HG03571 (cell line): ENCODE measurements around the gene GSPT1.
"Not testable (repeated sequence)": the region's sequence is repeated elsewhere in the genome, so short reads cannot be mapped to it uniquely, and the experiment has no call there.

Experiments used
- ATAC-seq: cut with Tn5 transposase; IDR thresholded peaks from one replicate; pipeline ENCODE4 v1.9.1; 2021; ENCODE audit not compliant: unreplicated experiment

GSPT1 gene

DNA sequence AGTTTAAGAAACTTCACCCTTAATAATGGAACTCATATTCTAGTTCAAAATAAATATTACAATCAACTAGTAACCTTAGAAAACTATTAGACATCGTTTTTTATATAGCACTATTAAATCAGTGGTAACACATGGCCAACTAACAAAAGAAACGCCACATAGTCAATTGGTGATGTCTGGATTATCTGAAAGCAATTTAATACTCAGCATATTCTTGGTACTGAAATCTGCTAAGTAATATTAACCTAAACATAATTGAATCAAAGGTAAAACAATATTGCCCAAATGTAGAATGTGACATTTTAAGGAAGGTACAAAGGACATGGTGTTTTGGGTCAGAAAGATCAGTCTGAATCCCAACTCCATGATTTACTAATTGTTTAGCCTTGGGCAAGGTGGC is 53.3 kb downstream of the GSPT1 start:
- no peak for ATAC-seq

DNA sequence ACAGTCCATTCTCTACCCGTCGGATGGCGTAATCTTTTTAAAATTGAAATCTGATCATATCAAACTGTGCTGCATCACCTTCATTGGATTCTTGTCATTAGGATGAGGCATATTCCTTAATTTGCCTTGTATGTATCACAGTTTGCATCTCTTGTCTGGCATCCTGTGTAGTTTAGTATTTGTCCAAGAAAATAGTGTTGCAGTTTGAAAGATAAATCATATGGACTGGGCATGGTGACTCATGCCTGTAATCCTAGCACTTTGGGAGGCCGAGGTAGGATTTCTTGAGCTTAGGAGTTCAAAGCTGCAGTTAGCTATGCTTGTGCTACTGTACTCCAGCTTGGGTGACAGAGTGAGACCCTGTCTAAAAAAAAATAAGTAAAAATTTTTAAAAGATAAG is 58.6 kb downstream of the GSPT1 start:
- no peak for ATAC-seq

- no peak for ATAC-seq
Measured at GRCh38 chr16:11852092-11852809, 63.5 kb downstream of the GSPT1 start.

- peak; percentile 78 for ATAC-seq
Measured at GRCh38 chr16:11851294-11852091, 64.3 kb downstream of the GSPT1 start, which contains the start of gene RSL1D1. TSS of gene RSL1D1 (minus strand) at chr16:11851542. CDS start at chr16:11851512, 30 bp downstream.

DNA sequence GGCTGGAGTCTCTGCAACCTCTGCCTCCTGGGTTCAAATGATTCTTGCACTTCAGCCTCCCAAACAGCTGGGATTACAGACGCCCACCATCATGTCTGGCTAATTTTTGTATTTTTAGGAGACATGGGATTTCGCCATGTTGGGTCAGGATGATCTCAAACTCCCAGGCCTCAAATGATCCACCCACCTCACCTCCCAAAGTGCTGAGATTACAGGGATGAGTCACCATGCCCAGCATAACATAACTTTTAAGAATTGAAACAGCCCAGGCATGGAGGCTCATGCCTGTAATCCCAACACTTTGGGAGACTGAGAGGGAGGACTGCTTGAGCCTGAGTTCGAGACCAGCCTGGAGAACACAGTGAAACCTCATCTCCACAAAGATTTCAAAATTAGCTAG is 66.9 kb downstream of the GSPT1 start:
- no peak for ATAC-seq

- ATAC-seq, result no peak
Measured at GRCh38 chr16:11844499-11844898, 71.3 kb downstream of the GSPT1 start.

DNA sequence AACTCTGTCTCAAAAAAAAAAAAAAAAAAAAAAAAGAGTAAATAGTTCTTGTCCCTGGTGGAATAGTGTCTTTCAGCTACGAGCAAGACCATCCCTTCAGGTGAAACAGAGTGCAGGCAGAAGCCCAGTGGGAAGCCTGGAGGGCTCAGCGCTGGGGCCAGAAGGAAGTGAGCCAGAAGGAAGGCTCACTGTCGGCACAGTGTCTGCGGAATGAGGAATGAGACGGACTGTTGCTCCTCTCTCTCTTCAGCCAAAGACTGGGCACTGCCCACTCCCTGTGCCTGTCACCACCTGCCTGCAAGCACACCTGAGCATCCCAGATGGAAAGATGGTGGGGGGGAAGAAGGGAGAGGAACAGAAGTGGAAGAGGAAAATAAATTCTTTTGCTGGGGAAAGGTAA is 71.9 kb downstream of the GSPT1 start:
- no peak for ATAC-seq

DNA sequence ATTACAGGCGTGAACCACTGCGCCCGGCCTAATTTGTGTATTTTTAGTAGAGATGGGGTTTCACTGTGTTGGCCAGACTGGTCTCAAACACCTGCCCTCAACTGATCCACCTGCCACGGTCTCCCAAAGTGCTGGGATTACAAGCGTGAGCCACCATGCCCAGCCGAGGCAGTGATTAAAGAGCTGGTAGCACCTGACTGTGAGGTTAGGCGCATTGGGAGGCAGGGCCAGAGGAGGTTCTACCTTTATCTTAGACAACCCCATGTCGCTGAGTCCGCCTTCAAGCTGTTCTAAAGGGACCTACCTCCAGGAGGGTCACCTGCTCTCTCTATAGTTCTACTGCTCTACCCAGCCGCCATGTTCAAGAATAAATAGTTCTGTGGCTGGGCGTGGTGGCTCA is 72.5 kb downstream of the GSPT1 start:
- ATAC-seq, result no peak

GRCh38 chr16:11841026-11841425 is 74.7 kb downstream of the GSPT1 start:
- ATAC-seq, result no peak

- ATAC-seq, result no peak
Measured at GRCh38 chr16:11836650-11837244, 79.0 kb downstream of the GSPT1 start.

- no peak for ATAC-seq
Measured at GRCh38 chr16:11835891-11836649, 79.7 kb downstream of the GSPT1 start.

- no peak for ATAC-seq
Measured at GRCh38 chr16:11835309-11835708, 80.4 kb downstream of the GSPT1 start.

- no peak for ATAC-seq
Measured at GRCh38 chr16:11833951-11834695, 81.6 kb downstream of the GSPT1 start.

GRCh38 chr16:11828696-11829095 is 87.1 kb downstream of the GSPT1 start:
- no peak for ATAC-seq

- not testable (repeated sequence) for ATAC-seq
Measured at GRCh38 chr16:11825520-11826165, 90.1 kb downstream of the GSPT1 start.

GRCh38 chr16:11824362-11824761 is 91.4 kb downstream of the GSPT1 start:
- ATAC-seq, result no peak

- ATAC-seq, result not testable (repeated sequence)
Measured at GRCh38 chr16:11823645-11824044, 92.1 kb downstream of the GSPT1 start.

DNA sequence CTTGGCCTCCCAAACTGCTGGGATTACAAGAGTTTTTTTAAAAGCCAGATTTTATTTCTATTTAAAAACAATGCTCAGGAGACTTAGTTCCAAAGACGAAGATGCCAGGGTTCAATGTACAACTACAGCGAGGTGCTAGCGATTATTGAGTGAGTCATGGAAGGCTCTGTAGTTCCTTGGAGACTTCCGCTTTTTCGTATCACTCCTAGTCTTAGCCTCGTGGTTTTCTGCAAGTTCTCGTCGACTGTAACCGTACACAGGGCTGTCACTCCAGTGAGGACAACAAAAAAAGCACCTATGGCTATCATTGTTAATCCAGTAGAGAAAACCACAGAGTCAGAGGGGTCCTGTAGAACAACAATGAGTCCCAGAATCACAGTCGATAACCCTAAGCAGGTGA is 96.0 kb downstream of the GSPT1 start:
- ATAC-seq, result no peak

DNA sequence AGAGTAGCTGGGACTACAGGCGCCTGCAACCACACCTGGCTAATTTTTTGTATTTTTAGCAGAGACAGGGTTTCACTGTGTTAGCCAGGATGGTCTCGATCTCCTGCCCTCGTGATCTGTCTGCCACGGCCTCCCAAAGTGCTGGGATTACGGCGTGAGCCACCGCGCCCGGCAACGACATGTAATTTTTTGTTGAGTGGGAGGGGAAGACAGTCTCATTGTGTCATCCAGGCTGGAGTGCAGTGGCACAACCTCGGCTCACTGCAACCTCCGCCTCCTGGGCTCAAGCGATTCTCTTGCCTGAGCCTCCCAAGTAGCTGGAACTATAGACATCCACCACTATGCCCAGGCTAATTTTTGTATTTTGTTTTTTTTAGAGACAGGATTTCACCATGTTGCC is 96.8 kb downstream of the GSPT1 start:
- ATAC-seq, result not testable (repeated sequence)
